Astrocyte of the cerebellum (primary cell): ENCODE data around the gene KCNE4.

Experiments
- DNase-seq: peaks from one replicate; pipeline ENCODE4 v3.0.0-alpha.2; 2011; ENCODE audit warnings: low read depth
- H3K4me3 ChIP-seq: 2 replicates; pipeline ENCODE4 v1.5.1; 2011; ENCODE audit warnings: mild to moderate bottlenecking, low read depth, low read length, moderate library complexity
- in situ Hi-C: cut with HindIII; loops from 2 replicates; pipeline ENCODE4 v1.10.0; 2017; ENCODE audit warnings: low sequenced_read_pairs
- TF ChIP-seq, protein P1 (sequence below): IDR thresholded peaks from 2 replicates; pipeline ENCODE4 v1.5.1; 2012; ENCODE audit warnings: low read length, low read depth, moderate library complexity, mild to moderate bottlenecking; ENCODE audit errors: missing control alignments

The KCNE4 gene

GRCh38 chr2:223090039-223090438 is 38.0 kb downstream of the KCNE4 start:
- TF ChIP-seq, protein P1, sequence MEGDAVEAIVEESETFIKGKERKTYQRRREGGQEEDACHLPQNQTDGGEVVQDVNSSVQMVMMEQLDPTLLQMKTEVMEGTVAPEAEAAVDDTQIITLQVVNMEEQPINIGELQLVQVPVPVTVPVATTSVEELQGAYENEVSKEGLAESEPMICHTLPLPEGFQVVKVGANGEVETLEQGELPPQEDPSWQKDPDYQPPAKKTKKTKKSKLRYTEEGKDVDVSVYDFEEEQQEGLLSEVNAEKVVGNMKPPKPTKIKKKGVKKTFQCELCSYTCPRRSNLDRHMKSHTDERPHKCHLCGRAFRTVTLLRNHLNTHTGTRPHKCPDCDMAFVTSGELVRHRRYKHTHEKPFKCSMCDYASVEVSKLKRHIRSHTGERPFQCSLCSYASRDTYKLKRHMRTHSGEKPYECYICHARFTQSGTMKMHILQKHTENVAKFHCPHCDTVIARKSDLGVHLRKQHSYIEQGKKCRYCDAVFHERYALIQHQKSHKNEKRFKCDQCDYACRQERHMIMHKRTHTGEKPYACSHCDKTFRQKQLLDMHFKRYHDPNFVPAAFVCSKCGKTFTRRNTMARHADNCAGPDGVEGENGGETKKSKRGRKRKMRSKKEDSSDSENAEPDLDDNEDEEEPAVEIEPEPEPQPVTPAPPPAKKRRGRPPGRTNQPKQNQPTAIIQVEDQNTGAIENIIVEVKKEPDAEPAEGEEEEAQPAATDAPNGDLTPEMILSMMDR, result no peak
- H3K4me3 ChIP-seq, result no peak overlapping the region
- in situ Hi-C loops, result no loop called here
- no peak for DNase-seq

DNA sequence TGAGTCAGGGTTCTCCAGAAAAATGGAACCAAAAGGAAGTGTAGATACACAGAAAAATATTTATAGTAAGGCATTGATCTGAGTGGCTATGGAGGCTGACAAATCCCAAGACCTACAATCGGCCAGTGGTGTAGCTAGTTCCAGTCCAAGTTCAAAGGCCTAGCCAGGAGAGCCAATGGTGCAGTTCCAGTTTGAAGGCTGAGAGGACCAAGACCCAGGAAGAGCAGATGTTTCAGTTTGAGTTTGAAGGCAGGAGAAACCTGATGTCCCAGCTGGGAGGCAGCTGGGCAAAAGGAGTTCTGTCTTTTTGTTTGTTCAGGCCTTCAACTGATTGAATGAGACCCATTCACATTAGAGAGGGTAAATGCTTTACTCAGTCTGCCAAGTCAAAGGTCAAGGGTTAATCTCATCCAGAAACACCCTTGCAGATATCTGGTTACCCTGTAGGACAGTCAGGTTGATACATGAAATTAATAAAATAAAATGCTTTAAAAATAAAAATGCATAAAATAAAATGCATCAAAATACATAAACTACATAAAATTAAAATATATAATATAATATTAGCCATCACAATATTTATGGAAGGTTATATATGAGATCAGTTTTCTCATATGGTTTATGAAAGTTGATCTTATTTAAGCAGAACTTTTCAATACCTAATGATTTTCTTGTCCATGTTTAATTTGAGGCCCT is 38.7 kb downstream of the KCNE4 start:
- DNase-seq, result no peak
- TF ChIP-seq, protein P1, result no peak
- H3K4me3 ChIP-seq, result no peak overlapping the region
- in situ Hi-C loops, result no loop called here

- H3K4me3 ChIP-seq, result no peak overlapping the region
- TF ChIP-seq, protein P1, result no peak
- no peak for DNase-seq
- in situ Hi-C loops, result no loop called here
Measured at GRCh38 chr2:223092667-223093066, 40.7 kb downstream of the KCNE4 start.

DNA sequence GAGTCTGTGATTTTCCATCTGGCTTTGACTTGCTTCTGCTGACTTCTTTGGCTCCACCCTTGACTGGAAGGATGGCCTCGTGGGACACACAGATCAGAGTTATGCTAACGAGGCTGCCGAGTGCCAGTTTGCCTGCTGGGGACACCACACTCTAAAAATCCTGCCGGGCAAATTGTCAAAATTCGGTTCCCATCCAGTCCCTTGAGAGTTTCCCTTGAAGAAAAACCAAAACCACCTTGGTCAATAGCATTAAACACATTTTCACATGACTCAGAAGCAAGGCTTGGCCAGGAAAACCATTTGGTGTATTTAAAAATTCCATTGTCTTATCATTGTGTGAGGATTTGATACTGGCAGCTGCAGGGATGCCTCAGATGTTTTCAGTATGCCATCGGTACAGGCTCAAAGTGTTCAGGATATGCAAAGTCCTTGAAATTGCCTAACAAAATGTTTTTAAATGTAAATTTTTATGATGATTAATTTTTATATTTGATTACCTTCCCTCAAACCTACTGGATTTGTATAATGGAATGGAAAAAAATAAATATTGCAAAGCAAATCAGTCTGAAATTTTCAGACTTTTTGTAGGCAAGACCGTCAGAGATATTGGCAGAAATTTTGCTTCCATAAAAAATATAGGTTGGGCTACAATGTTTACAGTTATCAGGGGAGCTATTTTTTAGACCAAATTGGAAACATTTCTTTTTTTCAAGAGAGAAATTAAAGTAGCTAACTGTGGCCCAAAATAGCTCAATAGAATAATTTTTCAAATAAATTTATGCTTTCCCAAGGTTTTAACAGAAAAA is 41.6 kb downstream of the KCNE4 start:
- in situ Hi-C loops, result no loop called here
- peak; percentile 93 for DNase-seq
- no peak overlapping the region for H3K4me3 ChIP-seq
- TF ChIP-seq, protein P1, result no peak

GRCh38 chr2:223095207-223095606 is 43.2 kb downstream of the KCNE4 start:
- H3K4me3 ChIP-seq, result no peak overlapping the region
- no peak for DNase-seq
- in situ Hi-C loops, result no loop called here
- TF ChIP-seq, protein P1, result no peak

GRCh38 chr2:223096235-223096970 is 44.4 kb downstream of the KCNE4 start:
- in situ Hi-C loops, result no loop called here
- TF ChIP-seq, protein P1, result no peak
- H3K4me3 ChIP-seq, result no peak overlapping the region
- DNase-seq, result no peak
